ENCODE data around the gene PDE4D.

The PDE4D gene

DNA sequence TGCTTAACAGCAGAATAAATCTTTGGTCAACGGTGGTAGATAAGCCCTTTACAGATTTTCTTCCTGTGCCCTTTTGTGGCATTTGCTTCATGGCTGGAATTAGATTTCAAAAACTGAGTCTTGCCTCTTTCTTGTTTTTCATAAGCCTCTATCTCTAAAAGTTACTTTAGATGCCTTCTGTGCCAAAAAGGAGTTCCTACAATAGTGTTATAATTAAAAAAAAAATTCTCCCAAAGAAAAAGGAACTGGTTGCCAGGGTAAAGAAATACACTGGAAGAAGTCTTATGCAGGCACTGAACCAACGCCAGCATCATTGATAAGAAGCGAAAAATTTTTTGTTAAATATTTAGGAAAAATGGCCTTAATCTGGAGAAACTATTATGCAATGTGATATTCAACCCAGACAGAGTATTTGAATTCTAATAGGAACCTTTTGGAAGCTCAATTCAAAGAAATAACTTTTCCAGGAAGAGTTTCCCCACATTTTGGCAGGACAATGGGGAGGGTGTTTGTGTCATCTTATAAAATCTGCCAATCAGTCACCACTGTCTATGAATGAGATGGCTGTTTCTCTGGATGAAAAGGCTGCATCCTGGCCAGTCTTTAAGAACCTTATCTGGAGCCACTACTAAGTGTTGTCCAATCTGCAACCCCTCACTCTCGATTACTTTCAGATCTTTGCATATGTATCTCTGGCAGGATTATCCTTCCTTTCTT, 608.1 kb downstream of the PDE4D start:
- Mint-ChIP-seq H3K27me3 (no peaks in the 10 kb centered on the region), H3K9me3 (no peaks in the 10 kb centered on the region), H3K27ac (no peak overlapping the region), H3K4me1 (peaks cover 0 to 3% of the 10 kb centered on the region in 2 donors), H3K4me3 (no peak overlapping the region), H3K36me3 (no peaks in the 10 kb centered on the region)
- DNase-seq (no peak), ATAC-seq (replicated peaks) (no peak)

GRCh38 chr5:59282726-59283125, 610.8 kb downstream of the PDE4D start:
- no peak for DNase-seq
- H3K9me3 Mint-ChIP-seq = no peaks in the 10 kb centered on the region
- no peaks in the 10 kb centered on the region for H3K36me3 Mint-ChIP-seq
- no peaks in the 10 kb centered on the region for H3K27me3 Mint-ChIP-seq
- H3K4me3 Mint-ChIP-seq = no peak overlapping the region
- no peak overlapping the region for H3K27ac Mint-ChIP-seq
- no peak for ATAC-seq (replicated peaks)
- peaks cover under 1 to 3% of the 10 kb centered on the region in 2 donors for H3K4me1 Mint-ChIP-seq

- H3K27me3 Mint-ChIP-seq = peaks cover 9% of the 10 kb centered on the region in 2 donors
- no peak for ATAC-seq (replicated peaks)
- DNase-seq = no peak
- H3K36me3 Mint-ChIP-seq = no peaks in the 10 kb centered on the region
- H3K4me1 Mint-ChIP-seq = peaks cover 13 to 19% of the 10 kb centered on the region in 2 donors
- no peaks in the 10 kb centered on the region for H3K9me3 Mint-ChIP-seq
- H3K27ac Mint-ChIP-seq = no peak overlapping the region
- no peak overlapping the region for H3K4me3 Mint-ChIP-seq
Observed at GRCh38 chr5:59279979-59280378, 613.5 kb downstream of the PDE4D start.

DNA sequence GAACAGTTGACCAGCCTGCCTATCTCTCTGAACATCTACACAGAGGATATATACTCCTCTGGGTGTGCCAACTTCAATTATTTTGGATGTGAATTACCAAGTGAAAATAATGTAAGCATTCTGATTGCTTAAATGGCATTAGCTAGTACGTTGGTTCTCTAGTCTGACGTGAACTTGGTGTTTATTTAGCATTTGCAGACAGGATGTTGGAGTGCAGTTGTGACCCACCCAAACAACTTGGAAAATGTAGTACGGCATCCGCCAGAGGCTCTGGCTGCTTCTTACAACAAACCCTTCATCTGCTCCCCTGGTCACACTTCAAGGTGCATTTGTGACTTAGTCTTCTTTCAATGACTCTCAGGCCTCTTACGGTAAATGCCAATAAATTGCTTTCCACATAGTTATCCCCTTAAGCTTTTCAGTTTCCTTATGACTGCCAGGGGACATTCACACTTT, 616.6 kb downstream of the PDE4D start:
- no peak for DNase-seq
- Mint-ChIP-seq H3K4me3 (no peak overlapping the region), H3K9me3 (no peaks in the 10 kb centered on the region), H3K27ac (no peak overlapping the region), H3K4me1 (peaks cover 13 to 22% of the 10 kb centered on the region in 2 donors), H3K36me3 (no peaks in the 10 kb centered on the region), H3K27me3 (peaks cover 9 to 11% of the 10 kb centered on the region in 2 donors)
- peak; percentile 54 to 69 for ATAC-seq (replicated peaks)

GRCh38 chr5:59276325-59276675, 617.2 kb downstream of the PDE4D start:
- Mint-ChIP-seq H3K36me3 (no peaks in the 10 kb centered on the region), H3K4me3 (no peak overlapping the region), H3K4me1 (peaks cover 13 to 22% of the 10 kb centered on the region in 2 donors), H3K9me3 (no peaks in the 10 kb centered on the region), H3K27ac (no peak overlapping the region), H3K27me3 (peaks cover 9 to 11% of the 10 kb centered on the region in 2 donors)
- DNase-seq (no peak), ATAC-seq (replicated peaks) (peak in 1 of 2 donors; percentile 38)

- H3K27me3 Mint-ChIP-seq = peaks cover 9 to 11% of the 10 kb centered on the region in 2 donors
- peak overlapping the region; percentile 82 to 89 for H3K4me3 Mint-ChIP-seq
- ATAC-seq (replicated peaks) (peak; percentile 75 to 79), DNase-seq (no peak)
- peaks cover 10 to 22% of the 10 kb centered on the region in 2 donors for H3K4me1 Mint-ChIP-seq
- H3K36me3 Mint-ChIP-seq = no peaks in the 10 kb centered on the region
- H3K9me3 Mint-ChIP-seq = no peaks in the 10 kb centered on the region
- H3K27ac Mint-ChIP-seq = peak overlapping the region; percentile 22
Observed at GRCh38 chr5:59275510-59276324, 617.8 kb downstream of the PDE4D start.

- DNase-seq (no peak), ATAC-seq (replicated peaks) (no peak)
- Mint-ChIP-seq H3K4me3 (peak overlapping the region; percentile 82 to 89), H3K27ac (no peak overlapping the region), H3K9me3 (no peaks in the 10 kb centered on the region), H3K36me3 (no peaks in the 10 kb centered on the region), H3K27me3 (peaks cover 9 to 11% of the 10 kb centered on the region in 2 donors), H3K4me1 (peaks cover 10 to 22% of the 10 kb centered on the region in 2 donors)
Observed at GRCh38 chr5:59275170-59275509, 618.4 kb downstream of the PDE4D start.

DNA sequence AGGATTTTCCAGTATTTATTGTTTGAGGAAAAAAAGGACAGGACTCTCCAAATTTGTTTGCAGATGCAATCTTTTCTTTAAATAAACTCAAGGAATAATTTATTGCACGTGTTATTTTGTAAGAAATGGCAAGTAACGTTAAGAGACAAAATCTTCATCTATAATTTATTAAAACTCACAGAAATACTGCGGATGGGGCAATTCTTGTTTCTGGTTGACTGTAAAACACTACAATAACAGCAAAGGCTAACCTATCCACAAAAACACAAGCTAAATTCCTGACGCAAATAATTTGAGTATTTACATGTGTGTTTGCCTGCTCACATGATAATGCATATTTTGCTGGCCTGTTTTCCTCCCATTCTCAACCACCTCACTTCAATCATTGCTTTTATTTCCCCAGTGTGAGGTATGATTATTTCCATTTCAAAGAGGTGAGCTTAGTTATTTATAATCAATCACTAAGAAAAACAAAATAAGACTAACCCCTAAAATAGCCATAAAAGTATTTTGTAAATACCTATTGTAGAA, 619.4 kb downstream of the PDE4D start:
- H3K4me1 Mint-ChIP-seq = peaks cover 10 to 22% of the 10 kb centered on the region in 2 donors
- no peaks in the 10 kb centered on the region for H3K9me3 Mint-ChIP-seq
- DNase-seq (no peak), ATAC-seq (replicated peaks) (no peak)
- no peak overlapping the region for H3K27ac Mint-ChIP-seq
- H3K36me3 Mint-ChIP-seq = no peaks in the 10 kb centered on the region
- peaks cover 9 to 11% of the 10 kb centered on the region in 2 donors for H3K27me3 Mint-ChIP-seq
- H3K4me3 Mint-ChIP-seq = no peak overlapping the region

GRCh38 chr5:59272809-59273427, 620.6 kb downstream of the PDE4D start:
- Mint-ChIP-seq H3K27me3 (peaks cover 9 to 11% of the 10 kb centered on the region in 2 donors), H3K4me1 (peaks cover 10 to 22% of the 10 kb centered on the region in 2 donors), H3K4me3 (no peak overlapping the region), H3K9me3 (no peaks in the 10 kb centered on the region), H3K27ac (no peak overlapping the region), H3K36me3 (no peaks in the 10 kb centered on the region)
- ATAC-seq (replicated peaks) (no peak), DNase-seq (no peak)

- peaks cover 0 to 3% of the 10 kb centered on the region in 2 donors for H3K4me1 Mint-ChIP-seq
- no peak for ATAC-seq (replicated peaks)
Observed at GRCh38 chr5:59268756-59269415, 624.6 kb downstream of the PDE4D start.

DNA sequence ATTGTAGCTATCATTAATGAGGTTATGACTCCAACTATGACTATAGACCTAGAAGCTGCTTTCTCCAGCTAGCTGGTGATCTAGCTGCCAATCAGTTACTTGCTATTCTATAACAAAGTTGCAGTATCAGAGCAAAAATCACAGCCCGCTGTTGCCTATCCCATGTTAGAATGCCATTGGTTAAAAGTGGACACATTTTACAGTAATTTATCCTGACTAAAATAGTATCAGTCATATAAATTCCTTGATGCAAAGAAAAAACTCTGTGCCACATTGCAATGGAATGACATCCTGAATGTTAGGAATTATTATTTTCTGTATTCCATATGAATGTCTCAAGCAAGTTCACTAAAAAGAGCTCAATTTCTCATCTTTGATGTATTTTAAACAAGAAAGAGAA, 626.5 kb downstream of the PDE4D start:
- no peak for ATAC-seq (replicated peaks)

More at GRCh38 chr5:59268756-59269415, 624.6 kb downstream of the PDE4D start:
- no peaks in the 10 kb centered on the region for H3K9me3 Mint-ChIP-seq
- no peak overlapping the region for H3K27ac Mint-ChIP-seq
- H3K36me3 Mint-ChIP-seq = no peaks in the 10 kb centered on the region
- no peak for DNase-seq
- H3K27me3 Mint-ChIP-seq = no peaks in the 10 kb centered on the region
- H3K4me3 Mint-ChIP-seq = no peak overlapping the region

DNA sequence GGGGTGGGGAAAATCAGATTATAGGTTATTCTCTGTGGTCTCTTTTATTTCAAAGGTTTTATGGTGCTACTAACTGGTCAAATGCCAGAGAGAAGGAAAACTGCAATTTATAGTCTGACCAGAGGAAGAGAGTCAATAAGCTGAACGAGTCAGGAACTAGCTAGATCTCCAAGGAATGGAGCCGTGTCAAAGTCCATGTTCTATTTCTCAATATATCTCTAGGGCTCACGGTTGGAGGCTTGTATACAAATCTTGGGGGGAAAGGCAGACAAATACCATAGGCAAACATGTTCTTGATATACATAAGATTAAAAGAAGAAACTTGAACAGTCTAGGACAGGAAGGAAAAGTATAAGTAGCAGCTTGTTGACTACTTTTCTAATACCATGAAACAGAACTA, 627.1 kb downstream of the PDE4D start:
- Mint-ChIP-seq H3K4me1 (peaks cover 0 to 3% of the 10 kb centered on the region in 2 donors), H3K36me3 (no peaks in the 10 kb centered on the region), H3K27me3 (no peaks in the 10 kb centered on the region), H3K4me3 (no peak overlapping the region), H3K9me3 (no peaks in the 10 kb centered on the region), H3K27ac (no peak overlapping the region)
- ATAC-seq (replicated peaks) (no peak), DNase-seq (no peak)

More for the DNA sequence above, 626.5 kb downstream of the PDE4D start:
- Mint-ChIP-seq H3K27me3 (no peaks in the 10 kb centered on the region), H3K9me3 (no peaks in the 10 kb centered on the region), H3K4me3 (no peak overlapping the region), H3K36me3 (no peaks in the 10 kb centered on the region), H3K27ac (no peak overlapping the region), H3K4me1 (peaks cover 0 to 3% of the 10 kb centered on the region in 2 donors)
- no peak for DNase-seq

- DNase-seq = no peak
Observed at GRCh38 chr5:59264639-59265245, 628.8 kb downstream of the PDE4D start.

More at GRCh38 chr5:59264639-59265245, 628.8 kb downstream of the PDE4D start:
- Mint-ChIP-seq H3K27me3 (no peaks in the 10 kb centered on the region), H3K36me3 (no peaks in the 10 kb centered on the region), H3K4me3 (no peak overlapping the region), H3K4me1 (peaks cover 0 to 3% of the 10 kb centered on the region in 2 donors), H3K9me3 (no peaks in the 10 kb centered on the region), H3K27ac (no peak overlapping the region)
- no peak for ATAC-seq (replicated peaks)

Measured in stimulated activated naive B cell treated with anti-CD40 and anti-IgM and Interleukin-4, amounts not matched to agents 10 μg/mL and 1 μg/mL and 100 μg/mL, for 72 hours (primary cell).